Measurements from ENCODE around the gene CFAP210. TPM values are rescaled to one million over a fixed set of nuclear protein-coding genes. Genes with fewer than 3 reads are reported as not detected.

The CFAP210 gene
- not detected for total RNA-seq

DNA sequence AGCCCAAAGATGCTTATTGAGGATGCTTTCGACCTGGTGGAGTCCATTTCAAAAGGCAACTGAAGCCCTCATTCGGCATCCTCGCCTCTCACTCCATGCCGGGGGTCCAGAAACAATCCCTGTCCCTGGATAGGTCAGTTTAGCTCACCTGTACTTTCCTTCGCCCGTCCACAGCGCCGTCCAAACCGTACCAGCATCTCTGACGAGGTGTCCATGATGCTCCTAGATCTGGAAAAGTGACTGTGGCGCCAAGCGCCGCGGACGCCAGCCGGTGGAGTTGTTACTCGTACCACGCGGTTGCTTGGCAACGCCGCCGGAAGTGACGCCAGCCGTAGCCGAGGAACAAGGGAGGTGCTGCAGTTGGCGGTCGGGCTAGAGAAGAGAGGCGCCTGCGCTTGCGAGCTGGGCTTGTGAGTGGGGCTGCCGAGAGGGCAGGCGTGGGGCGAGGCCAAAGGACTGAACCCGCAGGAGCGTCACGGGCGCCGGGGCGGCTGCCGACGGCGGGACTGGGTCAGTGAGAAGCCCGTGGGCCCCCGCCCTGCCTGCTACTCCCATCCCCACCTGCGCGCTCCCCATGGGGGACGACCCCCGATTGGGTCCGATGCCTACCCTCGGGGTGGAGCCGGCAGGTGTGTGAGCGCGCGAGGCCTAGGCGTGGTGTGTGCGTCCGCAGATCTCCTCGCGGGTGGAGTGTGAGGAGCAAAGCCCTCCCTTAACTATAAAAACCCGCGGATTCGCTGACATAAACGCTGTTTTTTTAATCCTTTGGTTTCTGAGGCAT, at the start of gene CFAP210, which contains the start of gene PHOSPHO2:
Gene CFAP210, minus strand, starts transcription at position 293 of the 781 bp plus-strand sequence. Its CDS starts 78 bp downstream, at position 215.
Gene PHOSPHO2, plus strand, starts transcription at position 357 of the 781 bp plus-strand sequence. CDS start 6,503 bp downstream, outside the sequence.
- DNase-seq: peak; percentile 100
- Histone ChIP-seq H3K4me3 (peak within 1 kb of the TSS; percentile 68), H3K36me3 (no peaks in the 10 kb centered on the region), H3K9ac (ENCODE audit: low read depth in 2 of 2, low read length in 2 of 2) (peak within 1 kb of the TSS; percentile 84 to 85), H3K27me3 (no peaks in the 10 kb centered on the region), H3K27ac (peak within 1 kb of the TSS; percentile 84), H3K9me3 (no peaks in the 10 kb centered on the region), H3K4me1 (peaks cover 4% of the 10 kb centered on the region)
- intact Hi-C loops (cut with DNase I): no loop called here
- no peak for TF ChIP-seq CTCF (IDR thresholded peaks at IDR 0.05)

- H3K9ac ChIP-seq (ENCODE audit: low read depth in 2 of 2, low read length in 2 of 2): no peak overlapping the region
- H3K9me3 ChIP-seq: no peaks in the 10 kb centered on the region
- H3K36me3 ChIP-seq: no peaks in the 10 kb centered on the region
- DNase-seq: no peak
- no peak for TF ChIP-seq CTCF (IDR thresholded peaks at IDR 0.05)
- H3K27ac ChIP-seq: no peak overlapping the region
- no peaks in the 10 kb centered on the region for H3K4me1 ChIP-seq
- intact Hi-C loops (cut with DNase I): no loop called here
- H3K27me3 ChIP-seq: no peaks in the 10 kb centered on the region
- H3K4me3 ChIP-seq: no peak overlapping the region
These were observed 49.3 kb upstream of the CFAP210 start for GRCh38 chr2:169743549-169743948.

GRCh38 chr2:169739351-169739750, 45.1 kb upstream of the CFAP210 start:
- H3K27ac ChIP-seq: no peak overlapping the region
- H3K36me3 ChIP-seq: no peaks in the 10 kb centered on the region
- H3K9me3 ChIP-seq: no peaks in the 10 kb centered on the region
- H3K4me3 ChIP-seq: no peak overlapping the region
- no peaks in the 10 kb centered on the region for H3K4me1 ChIP-seq
- intact Hi-C loops (cut with DNase I): no loop called here
- no peaks in the 10 kb centered on the region for H3K27me3 ChIP-seq
- TF ChIP-seq CTCF (IDR thresholded peaks at IDR 0.05): no peak
- H3K9ac ChIP-seq (ENCODE audit: low read depth in 2 of 2, low read length in 2 of 2): no peak overlapping the region
- DNase-seq: no peak

- Histone ChIP-seq H3K27me3 (no peaks in the 10 kb centered on the region), H3K4me1 (no peaks in the 10 kb centered on the region), H3K4me3 (no peak overlapping the region), H3K27ac (no peak overlapping the region), H3K9ac (ENCODE audit: low read depth in 2 of 2, low read length in 2 of 2) (no peak overlapping the region), H3K36me3 (no peaks in the 10 kb centered on the region), H3K9me3 (no peaks in the 10 kb centered on the region)
- no peak for TF ChIP-seq CTCF (IDR thresholded peaks at IDR 0.05)
- DNase-seq: no peak
- intact Hi-C loops (cut with DNase I): no loop called here
These were observed 44.5 kb upstream of the CFAP210 start for GRCh38 chr2:169738566-169739229.

GRCh38 chr2:169736902-169737301, 42.7 kb upstream of the CFAP210 start:
- DNase-seq: no peak
- Histone ChIP-seq H3K4me1 (no peaks in the 10 kb centered on the region), H3K36me3 (no peaks in the 10 kb centered on the region), H3K9me3 (no peaks in the 10 kb centered on the region), H3K9ac (ENCODE audit: low read depth in 2 of 2, low read length in 2 of 2) (no peak overlapping the region), H3K27me3 (no peaks in the 10 kb centered on the region), H3K4me3 (no peak overlapping the region), H3K27ac (no peak overlapping the region)
- intact Hi-C loops (cut with DNase I): no loop called here
- no peak for TF ChIP-seq CTCF (IDR thresholded peaks at IDR 0.05)
